ENCODE measurements around the gene THUMPD2. TPM values are rescaled to one million over a fixed set of nuclear protein-coding genes. Genes with fewer than 3 reads are reported as not detected.

THUMPD2 gene
- total and polyA plus RNA-seq, 12 donors, result 4.3 to 10.4 (median 5.7) TPM

DNA sequence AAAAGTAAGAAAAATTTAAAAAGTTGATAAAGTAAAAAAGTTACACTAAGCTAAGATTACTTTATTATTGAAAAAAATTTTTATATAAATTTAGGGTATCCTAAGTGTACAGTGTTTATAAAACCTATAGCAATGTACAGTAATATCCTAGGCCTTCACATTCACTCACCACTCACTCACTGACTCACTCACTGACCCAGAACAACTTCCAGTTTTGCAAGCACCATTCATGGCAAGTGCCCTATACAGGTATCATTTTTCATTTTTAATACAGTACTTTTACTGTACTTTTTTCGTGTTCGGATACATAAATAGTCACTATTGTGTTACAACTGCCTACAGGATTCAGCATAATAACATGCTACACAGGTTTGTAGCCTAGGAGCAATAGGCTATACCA lies 8.9 kb upstream of the THUMPD2 start:
- no peak overlapping the region for H3K4me3 ChIP-seq
- H3K9me3 ChIP-seq, result peaks cover 0 to 16% (median 0%) of the 10 kb centered on the region in 11 donors
- no peaks in the 10 kb centered on the region for H3K4me1 ChIP-seq
- ATAC-seq, result no peak
- no peaks in the 10 kb centered on the region for H3K27me3 ChIP-seq
- no peaks in the 10 kb centered on the region for H3K36me3 ChIP-seq
- H3K27ac ChIP-seq, result no peak overlapping the region
- intact Hi-C loops (cut with DNase I), result no loop called here
- DNase-seq, result no peak
- TF ChIP-seq, protein P1, sequence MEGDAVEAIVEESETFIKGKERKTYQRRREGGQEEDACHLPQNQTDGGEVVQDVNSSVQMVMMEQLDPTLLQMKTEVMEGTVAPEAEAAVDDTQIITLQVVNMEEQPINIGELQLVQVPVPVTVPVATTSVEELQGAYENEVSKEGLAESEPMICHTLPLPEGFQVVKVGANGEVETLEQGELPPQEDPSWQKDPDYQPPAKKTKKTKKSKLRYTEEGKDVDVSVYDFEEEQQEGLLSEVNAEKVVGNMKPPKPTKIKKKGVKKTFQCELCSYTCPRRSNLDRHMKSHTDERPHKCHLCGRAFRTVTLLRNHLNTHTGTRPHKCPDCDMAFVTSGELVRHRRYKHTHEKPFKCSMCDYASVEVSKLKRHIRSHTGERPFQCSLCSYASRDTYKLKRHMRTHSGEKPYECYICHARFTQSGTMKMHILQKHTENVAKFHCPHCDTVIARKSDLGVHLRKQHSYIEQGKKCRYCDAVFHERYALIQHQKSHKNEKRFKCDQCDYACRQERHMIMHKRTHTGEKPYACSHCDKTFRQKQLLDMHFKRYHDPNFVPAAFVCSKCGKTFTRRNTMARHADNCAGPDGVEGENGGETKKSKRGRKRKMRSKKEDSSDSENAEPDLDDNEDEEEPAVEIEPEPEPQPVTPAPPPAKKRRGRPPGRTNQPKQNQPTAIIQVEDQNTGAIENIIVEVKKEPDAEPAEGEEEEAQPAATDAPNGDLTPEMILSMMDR (IDR thresholded peaks at IDR 0.05), result no peak
- 97% methylated on average over 2 of the region's 2 CpGs for WGBS, 2 donors

DNA sequence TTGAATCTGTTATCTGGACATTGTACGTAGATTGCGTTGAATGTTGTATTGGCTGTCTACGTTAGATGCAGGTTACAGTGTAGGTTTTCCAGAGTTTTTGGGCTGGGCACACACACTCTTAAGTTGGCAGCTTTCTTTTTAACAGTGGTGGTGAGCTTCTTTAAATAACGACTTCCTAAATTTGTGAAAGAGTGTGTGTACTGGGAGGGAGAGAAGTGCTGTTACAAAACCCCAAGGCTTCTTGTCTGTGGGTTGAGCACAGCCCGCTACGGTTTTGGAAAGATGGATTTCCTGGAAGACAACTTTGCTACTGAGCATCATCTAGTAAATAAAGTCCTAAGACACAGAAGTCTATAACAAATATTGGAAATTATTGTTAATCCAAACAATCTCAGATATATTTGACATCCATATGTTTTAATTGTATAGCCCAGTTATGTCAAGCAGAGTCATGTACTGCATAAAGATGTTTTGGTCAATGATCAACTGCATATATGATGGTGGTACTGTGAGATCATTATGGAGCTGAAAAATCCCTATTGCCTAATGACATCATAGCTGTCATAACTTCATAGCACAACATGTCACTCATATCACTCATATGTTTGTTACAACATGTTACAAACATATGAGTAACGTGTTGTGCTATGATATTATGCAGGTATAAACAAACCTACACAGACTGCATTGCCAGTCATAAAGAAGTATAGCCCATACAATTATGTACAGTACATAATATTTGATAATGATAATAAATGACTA lies 7.9 kb upstream of the THUMPD2 start:
- Histone ChIP-seq H3K4me3 (no peak overlapping the region), H3K27me3 (no peaks in the 10 kb centered on the region), H3K4me1 (no peaks in the 10 kb centered on the region), H3K36me3 (no peaks in the 10 kb centered on the region), H3K9me3 (peaks cover 0 to 16% (median 0%) of the 10 kb centered on the region in 11 donors), H3K27ac (no peak overlapping the region)
- intact Hi-C loops (cut with DNase I), result no loop called here
- DNase-seq (no peak), ATAC-seq (no peak)
- TF ChIP-seq, protein P1 (IDR thresholded peaks at IDR 0.05), result no peak
- WGBS, 2 donors, result 88 to 91% methylated on average over 7 of the region's 7 CpGs

DNA sequence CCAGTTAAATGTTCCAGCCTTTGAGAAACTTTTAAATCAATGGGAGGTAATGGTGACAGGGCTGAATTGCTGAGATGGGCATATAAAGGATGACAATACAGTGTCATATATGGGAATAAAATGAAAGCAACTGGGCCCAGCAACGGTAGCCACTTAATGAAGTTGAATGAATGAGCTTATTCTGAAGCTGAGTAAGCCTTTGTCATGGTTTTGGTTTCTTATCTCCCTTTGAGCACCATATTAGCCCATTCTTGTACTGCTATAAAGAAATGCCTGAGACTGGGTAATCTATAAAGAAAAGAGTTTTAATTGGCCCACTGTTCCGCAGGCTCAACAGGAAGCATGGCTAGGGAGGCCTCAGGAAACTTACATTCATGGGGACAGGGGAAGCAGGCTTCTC lies 3.5 kb upstream of the THUMPD2 start:
- Histone ChIP-seq H3K9me3 (no peaks in the 10 kb centered on the region), H3K27ac (no peak overlapping the region), H3K27me3 (no peaks in the 10 kb centered on the region), H3K36me3 (no peaks in the 10 kb centered on the region), H3K4me3 (no peak overlapping the region), H3K4me1 (peaks cover 0 to 30% (median 7%) of the 10 kb centered on the region in 9 donors)
- ATAC-seq (no peak), DNase-seq (no peak)
- 43 to 49% methylated on average over 2 of the region's 2 CpGs for WGBS, 2 donors
- intact Hi-C loops (cut with DNase I), result no loop called here
- TF ChIP-seq, protein P1 (IDR thresholded peaks at IDR 0.05), result no peak

DNA sequence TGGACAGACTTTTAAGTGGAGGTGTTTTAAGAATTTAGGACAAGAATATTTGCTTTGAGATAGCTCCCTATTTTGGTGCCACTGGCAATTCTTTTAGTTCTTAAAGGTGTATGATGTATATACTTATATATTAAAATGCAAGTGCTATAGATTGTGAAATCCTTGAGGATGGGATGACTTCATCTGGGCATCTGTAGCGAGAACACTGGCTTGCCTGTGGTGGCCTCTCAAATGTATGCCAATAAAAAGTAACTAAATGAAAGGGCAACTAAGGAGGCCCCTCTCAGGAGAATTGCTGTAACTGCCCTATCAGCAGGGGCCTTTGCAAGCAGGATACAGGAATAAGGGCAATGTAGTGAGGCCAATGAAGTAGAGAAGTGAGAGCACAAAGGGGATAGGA lies 2.6 kb upstream of the THUMPD2 start:
- Histone ChIP-seq H3K27ac (peak overlapping the region in 1 of 10 donors; percentile 4), H3K4me3 (no peak overlapping the region), H3K9me3 (no peaks in the 10 kb centered on the region), H3K36me3 (peaks cover 0 to under 1% (median 0%) of the 10 kb centered on the region in 9 donors), H3K4me1 (peaks cover 0 to 39% (median 16%) of the 10 kb centered on the region in 9 donors), H3K27me3 (no peaks in the 10 kb centered on the region)
- WGBS, 2 donors, result 80 to 83% methylated on average over 1 of the region's 1 CpG
- DNase-seq (no peak), ATAC-seq (no peak)
- intact Hi-C loops (cut with DNase I), result no loop called here
- TF ChIP-seq, protein P1 (IDR thresholded peaks at IDR 0.05), result no peak
